Measurements from ENCODE around the gene ABO.
"Not testable (repeated sequence)": the region's sequence is repeated elsewhere in the genome, so short reads cannot be mapped to it uniquely, and the experiment has no call there.

Gene ABO

DNA sequence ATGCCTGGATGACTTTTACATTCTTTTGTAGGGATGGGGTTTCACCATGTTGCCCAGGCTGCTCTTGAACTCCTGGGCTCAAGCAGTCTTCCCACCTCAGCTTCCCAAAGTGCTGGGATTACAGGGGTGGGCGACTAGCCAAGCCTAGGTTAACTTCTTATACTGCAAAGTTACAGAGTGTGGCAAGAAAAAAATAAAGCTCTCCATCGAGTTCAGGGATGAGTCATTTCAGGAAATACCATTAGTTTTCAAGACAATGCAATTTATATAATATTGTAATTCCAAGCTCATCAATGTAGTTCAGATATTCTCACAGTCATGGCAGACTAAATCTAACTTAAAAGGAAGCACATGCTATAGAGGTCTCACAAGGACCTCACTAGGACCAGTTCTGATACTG is 11.5 kb upstream of the ABO start:
- DNase-seq, result no peak

DNA sequence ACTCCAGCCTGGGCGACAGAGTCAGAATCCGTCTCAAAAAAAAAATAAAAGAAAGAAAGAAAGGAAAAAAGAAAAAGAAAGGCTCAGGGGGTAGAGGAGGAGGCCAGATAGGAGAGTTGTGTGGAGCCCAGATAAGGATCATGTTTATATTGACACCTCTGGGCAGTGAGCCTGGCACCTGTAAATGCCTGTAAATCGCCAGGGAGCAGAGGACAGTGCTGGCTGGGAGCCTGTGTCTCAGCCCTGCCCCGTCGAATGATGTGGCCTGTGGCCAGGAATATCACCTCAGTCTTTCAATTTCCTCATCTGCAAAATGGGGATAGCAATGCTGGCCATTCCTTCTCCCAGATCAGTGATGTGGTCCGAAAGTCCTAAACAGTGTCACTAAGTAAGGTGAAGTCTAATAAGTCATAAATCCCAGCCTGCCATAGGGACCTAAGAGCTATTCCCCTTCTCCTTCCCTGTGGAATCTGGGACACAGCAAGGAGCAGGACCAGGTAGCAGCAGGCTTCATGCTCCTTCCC is 10.3 kb upstream of the ABO start:
- DNase-seq, result no peak

DNA sequence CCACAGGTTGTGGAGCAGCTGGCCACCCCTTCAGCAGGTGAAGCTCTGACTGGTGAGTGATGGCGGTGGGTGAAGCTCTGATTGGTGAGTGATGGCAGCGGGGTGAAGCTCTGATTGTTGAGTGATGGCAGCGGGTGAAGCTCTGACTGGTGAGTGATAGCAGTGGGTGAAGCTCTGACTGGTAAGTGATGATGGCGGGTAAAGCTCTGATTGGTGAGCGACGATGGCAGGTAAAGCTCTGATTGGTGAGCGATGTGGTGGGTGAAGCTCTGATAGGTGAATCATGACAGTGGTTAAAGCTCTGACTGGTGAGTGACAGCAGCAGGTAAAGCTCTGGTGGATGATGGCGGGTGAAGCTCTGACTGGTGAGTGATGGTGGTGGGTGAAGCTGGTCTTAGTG is 9.4 kb upstream of the ABO start:
- DNase-seq, result no peak

DNA sequence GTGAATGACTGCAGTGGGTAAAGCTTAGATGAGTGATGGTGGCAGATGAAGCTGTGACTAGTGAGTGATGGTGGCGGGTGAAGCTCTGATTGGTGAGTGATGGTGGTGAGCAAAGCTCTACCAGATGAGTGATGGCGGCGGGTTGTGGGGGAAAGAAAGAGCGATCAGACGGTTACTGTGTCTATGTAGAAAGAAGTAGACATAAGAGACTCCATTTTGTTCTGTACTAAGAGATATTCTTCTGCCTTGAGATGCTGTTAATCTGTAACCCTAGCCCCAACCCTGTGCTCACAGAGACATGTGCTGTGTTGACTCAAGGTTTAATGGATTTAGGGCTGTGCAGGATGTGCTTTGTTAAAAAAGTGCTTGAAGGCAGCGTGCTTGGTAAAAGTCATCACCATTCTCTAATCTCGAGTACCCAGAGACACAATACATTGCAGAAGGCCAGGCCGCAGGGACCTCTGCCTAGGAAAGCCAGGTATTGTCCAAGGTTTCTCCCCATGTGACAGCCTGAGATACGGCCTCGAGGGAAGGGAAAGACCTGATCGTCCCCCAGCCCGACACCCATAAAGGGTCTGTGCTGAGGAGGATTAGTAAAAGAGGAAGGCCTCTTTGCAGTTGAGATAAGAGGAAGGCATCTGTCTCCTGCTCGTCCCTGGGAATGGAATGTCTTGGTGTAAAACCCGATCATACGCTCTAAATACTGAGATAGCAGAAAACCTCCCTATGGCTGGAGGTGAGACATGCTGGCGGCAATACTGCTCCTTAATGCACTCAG is 8.4 kb upstream of the ABO start:
- DNase-seq, result not testable (repeated sequence)

DNA sequence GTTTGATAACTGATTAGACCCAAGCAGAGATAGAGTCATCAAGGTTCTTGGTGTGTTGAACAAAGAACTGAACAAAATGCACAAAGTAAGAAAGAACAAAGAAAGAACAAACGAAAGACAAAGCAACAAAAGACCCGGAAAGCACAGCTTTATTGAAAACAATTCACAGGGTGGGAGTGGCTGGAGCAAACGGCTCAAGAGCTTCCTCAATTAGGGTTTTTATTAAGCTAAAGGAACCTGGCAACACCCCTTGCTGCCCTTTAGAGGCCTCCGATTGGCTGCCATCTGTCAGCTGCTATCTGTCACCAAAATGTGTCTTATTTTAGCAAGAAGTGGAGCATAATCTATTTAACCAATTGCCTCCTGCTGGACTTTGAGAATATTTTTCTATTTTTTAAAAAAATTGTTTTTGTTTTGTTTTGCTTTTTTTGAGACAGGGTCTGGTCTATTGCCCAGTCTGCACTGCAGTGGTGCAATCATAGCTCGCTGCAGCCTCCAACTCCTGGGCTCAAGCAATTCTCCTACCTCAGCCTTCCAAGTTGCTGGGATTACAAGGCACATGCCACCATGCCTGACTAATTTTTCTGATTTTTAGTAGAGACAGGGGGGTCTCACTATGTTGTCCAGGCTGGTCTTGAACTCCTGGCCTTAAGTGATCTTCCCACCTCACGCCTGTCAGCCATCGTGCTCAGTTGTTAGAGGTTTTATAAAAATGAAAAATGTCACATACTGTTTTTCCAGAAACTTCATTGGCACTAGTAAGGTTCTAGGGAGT is 7.7 kb upstream of the ABO start:
- DNase-seq, result no peak

DNA sequence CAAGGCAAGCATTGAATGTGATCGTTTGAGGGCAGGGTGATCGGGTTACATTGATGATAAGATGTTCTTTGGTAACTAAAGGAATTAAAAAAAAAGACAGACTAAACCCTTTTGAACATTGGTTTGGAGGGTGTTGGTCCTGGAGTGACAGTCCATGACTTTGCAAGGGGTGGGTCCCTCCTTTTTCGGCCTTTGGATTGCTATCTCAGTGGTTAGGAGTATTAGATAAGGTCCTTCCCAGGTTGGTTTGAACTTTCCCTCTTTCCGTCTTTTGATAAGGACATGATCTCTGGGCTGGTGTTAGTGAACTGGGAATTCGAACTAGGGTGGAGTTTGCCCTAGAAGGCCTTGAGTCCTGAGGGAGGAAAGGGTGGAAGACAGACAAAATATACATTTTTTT is 5.4 kb upstream of the ABO start:
- DNase-seq, result no peak

DNA sequence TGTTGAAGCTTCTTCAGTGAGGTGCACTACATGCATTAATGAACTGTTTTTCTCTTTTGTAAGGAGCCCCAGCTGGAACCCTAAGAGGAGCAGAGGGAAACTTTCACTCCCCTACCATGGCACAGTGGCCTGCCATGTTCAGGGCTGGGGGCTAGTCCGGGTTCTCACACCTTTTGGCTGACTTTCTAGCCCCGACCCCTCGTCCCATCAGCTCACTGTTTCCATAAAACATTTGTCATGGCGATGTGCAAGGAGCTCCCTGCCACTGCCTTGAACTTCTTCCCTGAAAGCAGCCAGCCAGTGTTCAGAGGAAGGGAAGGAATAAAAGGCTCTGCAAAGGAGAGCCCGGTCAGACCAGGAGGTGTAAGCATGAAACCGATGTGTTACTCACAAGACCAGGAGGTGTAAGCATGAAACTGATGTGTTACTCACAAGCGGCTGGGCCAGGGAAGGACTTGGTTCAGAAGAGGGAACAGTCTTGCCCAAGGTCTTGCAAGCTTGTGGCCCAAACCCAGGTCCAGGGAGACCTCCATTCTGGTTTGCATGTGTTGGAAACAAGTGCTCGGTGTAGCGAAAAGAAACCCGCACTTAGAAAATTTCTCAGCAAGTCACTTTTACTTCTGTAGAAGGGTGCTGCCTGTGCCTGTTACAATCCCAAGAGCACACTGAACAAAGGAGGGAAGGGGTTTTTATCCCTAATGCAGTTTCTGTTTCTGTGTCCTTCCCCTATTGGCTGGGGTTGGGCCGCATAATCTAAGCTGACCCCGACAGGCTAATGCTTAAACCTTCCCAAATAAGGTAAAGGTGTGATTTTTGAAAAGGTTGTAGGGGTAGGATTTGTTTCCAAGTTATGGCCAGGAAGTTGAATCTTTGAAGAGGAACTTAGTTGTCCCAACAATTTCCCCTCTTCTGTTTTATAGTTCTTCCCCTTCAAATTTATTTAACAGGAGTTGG is 3.4 kb upstream of the ABO start:
- no peak for DNase-seq

DNA sequence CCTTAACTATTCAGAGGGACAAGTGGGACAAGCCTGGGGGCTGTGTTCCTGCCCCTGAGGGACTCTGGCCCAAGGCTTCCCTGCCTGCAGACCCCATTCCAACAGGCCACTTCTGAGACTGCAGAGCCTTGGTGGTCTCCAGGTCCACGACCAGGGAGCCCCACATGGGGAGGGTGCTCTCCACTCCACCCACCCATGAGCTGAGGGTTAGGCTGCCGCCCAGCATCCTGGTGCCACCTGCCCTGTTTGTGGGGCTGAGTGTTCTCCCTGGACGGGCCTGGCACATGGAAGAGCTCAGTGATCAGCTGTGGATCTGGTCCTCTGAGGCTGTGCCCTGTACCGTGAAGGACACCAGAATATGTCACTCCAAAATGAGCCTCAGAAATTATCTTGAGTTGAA is 2.5 kb upstream of the ABO start:
- DNase-seq, result no peak

DNA sequence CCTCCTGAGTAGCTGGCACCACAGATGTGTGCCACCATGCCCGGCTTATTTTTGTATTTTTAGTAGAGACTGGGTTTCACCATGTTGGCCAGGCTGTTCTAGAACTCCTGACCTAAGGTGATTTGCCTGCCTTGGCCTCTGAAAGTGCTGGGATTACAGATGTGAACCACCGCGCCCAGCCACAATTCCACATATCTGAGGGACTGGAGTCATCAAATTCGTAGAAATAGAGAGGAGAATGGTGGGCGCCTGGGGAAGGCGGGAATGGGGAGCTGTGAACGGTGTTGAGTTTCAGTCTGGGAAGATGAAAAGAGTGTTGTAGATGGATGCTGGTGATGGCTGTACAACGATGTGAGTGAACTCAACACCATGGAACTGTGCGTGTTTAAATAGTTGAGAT is 1.9 kb upstream of the ABO start:
- no peak for DNase-seq

DNA sequence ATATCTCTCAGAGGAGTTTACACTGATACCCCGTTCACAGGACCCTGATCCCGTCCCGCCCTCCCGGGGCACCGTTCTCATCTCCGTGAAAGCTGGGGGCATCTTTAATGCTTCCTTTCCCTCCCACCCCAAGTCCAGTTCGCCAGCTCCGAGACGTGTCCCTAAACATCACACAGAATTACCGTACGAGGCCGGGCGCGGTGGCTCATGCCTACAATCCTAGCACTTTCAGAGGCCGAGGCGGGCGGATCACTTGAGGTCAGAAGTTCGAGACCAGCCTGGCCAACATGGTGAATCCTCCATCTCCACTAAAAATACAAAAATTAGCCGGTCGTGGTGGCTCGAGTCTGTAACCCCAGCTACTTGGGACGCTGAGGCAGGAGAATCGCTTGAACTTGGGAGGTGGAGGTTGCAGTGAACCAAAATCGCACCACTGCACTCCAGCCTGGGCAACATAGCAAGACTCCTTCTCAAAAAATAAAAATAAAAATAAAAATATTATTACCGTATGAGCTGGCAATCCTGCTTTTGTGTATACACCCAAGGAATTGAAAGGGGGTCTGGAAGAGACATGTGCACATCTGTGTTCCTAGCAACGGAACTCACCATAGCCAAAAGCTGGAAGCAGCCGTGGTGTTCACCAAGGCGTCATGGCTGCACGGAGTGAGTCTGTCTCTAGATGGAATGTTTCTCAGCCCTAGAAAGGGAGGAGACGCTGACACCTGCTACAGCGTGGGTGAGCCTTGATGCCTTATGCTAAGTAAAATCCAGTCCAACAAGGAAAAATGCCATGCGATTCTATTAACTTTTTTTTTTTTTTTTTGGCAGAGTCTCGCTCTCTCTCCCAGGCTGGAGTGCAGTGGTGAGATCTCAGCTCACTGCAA is 1.2 kb upstream of the ABO start:
- DNase-seq, result no peak

DNA sequence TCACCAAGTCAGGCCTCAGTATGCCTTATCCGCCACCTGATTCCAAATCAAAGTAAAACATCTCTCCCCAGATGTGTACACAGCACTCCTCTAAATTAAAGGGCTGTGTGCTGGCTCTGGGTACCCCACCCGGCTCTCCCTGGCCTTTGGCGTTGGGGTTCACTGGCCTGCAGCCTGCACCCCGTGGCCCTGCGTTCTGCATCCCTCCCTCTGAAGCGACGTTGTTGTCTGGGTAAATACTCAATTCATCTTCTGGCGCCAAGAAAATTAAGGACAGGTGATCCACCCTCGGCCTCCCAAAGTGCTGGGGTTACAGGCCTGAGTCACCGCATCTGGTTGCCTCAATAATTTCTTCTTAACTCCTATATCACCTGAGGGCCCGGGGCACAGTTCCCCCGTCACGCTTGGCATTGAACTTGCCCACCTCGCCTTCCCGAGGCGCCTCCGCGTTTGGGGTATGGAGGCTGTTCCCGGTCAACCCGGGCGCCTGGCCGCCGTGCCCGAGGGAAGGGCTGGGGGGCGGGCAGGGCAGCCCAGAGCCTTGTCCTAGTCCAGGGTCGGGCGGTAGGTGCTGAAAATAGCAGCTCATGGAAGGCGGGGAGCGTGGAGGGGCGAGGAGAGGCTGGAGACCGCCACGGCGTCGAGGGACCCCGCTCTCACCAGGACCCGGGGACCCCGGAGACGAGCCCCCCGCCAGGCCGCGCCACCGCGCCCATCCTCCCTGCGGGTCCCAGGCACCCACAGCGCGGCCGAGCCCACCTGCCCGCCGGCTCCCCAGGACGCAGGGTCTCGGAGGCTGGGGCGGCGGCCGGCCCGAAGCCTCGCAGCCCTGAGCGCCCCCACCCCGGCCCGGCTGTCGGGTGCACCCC is 531 bp downstream of the ABO start:
- DNase-seq, result no peak

DNA sequence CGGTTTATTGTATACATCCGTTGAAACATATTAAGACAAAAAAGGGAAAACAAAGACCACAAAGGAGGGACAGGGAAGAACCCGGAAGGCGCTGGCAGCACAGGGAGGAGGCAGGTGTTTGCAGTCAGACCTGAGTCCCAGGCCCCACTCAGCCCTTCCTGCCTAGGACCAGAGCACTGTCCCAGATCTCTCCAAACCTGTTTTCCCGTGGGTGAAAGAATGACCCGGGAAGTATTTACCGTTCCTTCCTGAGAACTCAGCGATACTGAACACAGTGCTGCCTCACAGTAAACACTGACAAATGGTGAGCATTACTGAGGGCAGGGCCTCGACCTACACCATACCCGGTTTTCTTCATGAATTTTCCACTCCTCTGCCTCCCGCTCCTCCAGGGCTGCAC is 1.2 kb downstream of the ABO start:
- DNase-seq, result no peak

DNA sequence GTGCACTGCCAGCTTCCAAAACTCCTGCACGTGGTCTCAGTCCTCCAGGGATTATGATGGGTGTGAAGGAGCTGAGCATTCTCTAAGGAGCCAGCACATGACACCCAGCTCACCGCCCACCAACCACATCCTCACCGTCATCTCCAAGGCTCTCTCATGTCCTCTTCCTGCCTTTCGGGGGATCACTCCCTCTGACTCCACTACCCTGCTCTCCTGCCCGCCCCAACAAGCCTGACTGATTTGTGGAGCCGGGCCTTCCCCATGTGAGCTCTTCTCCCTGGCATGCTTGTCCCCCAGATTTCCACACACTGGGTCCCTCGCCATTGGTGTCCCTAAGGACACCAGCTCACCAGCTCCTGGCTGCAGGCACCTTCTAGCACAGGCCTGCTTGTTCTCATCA is 1.9 kb downstream of the ABO start:
- DNase-seq, result no peak

DNA sequence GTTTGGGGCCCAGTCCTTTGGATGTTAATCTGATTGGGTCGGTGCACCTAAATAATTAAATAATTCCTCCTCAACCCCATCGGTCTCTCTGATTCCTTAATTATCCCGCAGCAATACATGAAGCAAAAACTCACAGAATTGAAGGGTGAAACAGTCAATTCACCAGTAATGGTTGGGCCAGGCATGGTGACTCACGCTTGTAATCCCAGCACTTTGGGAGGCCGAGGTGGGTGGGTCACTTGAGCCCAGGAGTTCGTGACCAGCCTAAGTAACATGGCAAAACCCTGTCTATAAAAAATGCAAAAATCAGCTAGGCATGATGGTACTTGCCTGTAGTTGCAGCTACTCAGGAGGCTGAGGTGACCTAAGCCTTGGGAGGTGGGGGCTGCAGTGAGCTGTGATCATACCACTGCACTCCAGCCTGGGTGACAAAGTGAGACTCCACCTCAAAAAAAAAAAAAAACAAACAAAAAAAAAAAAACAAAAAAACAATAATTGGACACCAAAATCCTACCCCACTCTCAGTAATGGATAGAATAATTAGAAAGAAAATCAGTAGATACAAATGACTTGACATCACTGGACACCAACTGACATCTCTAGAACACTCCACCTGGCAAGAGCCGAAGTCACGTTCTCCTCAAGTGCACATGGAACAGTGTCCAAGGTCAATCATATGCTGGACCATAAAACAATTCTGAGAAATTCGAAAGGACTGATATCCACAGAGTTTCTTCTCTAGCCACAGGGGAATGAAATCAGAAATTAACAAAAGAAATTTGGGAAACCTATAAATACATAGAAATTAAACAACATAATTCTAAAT is 5.3 kb downstream of the ABO start:
- no peak for DNase-seq

DNA sequence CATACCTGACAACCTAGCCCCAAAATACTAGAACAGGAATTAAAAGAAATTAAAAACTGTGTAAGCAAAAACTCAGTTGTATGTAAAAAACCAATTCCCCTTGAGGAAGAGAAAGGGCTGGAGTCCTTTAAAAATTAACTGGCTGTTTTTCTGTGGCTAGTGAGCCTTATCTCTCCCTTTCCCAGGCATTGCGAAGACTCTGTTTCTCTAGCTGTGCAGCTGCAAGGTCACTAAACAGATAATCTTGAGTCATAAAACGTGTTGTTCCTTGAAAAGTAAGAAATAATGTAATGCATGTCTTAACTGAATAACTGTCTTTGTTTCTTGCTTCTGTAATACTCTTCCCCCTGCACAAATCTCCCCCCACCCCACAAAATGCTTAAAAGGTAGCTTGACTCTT is 5.9 kb downstream of the ABO start:
- DNase-seq, result not testable (repeated sequence)

DNA sequence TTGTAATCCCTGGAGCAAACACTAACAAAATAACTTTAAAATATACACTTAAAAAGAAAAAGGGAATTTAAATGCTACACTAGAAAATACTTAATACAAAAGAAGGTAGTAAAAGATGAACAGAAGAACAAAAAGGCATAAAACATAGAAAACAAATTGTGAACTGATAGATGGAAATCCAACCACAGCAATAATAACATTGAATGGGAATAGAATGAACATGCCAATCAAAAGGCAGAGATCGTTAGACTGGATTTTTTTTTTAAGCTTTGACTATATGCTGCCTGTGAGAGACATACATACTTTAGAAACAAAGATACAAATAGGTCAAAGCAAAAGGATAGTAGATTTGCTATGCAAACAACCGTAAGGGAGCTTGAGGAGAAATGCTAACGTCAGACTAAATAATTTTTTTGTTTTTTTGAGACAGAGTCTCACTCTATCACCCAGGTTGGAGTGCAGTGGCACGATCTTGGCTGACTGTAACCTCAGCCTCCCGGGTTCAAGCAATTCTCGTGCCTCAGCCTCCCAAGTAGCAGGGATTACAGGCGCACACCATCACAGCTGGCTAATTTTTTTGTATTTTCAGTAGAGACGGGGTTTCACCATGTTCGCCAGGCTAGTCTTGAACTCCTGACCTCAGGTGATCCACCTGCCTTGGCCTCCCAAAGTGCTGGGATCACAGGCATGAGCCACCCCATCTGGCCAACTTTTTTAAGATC is 6.5 kb downstream of the ABO start:
- DNase-seq, result no peak

DNA sequence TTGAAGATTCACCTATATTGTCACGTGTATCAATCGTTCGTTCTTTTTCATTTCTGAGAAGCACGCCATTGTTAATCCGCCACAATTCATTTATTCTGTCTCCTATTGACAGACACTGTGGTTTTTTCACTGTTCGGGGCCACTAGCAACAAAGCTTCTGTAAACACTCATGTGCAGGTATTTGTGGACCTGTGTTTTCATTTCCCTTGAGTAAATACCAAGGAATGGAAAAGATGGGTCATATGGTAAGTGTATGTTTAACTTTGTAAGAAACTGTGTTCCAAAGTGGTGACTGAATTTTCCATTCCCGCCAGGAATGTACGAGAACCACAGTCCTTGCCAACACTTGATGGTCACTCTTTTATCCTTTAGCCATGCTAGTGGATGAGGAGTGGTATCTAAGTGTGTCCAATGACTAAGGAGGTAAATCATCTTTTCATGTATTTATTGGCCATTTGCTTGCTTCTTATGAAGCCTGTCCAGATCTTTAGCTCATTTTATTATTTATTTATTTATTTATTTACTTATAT is 10.7 kb downstream of the ABO start:
- no peak for DNase-seq

DNA sequence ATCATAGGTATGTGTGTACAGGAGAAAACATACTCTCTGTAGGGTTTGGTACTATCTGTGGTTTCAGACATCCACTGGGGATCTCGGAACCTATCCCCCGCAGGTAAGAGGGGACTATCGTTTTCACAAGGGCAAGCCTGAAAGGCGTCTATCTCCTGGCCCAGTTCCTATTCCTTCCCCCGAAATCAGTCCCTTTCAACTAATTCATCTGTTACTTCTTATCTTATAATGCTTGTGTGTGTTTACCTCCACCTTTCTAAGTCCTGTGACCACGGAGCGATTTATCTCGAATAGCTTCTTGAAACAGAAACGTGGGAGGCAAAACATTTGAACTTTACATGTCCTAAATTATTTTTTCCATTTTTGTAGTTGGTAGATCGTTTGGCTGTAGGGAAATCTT is 11.4 kb downstream of the ABO start:
- no peak for DNase-seq

DNA sequence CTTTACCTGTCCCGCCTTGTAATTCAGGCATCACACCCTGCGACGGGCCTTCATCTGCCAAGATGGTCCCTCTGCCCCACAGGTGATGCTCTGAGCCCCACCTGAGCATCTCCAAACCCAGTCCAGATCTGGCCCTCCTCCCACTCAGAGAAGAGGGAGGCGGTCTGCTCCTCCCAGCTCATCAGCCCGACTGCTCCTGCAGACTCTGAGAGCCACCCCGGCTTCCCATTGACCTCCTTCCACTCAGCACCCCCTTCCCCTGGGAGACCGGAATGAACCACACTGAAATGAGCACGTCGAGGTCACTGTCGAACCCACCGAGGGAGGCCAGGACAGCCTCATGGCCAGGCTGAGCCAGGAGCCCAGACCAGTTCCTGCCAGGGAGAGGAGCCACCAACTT is 12.8 kb downstream of the ABO start:
- DNase-seq, result no peak
